Heart left ventricle (tissue), 16 donors: ENCODE measurements around the gene LCK. TPM values are rescaled to one million over a fixed set of nuclear protein-coding genes. Genes with fewer than 3 reads are reported as not detected.
"Not testable (repeated sequence)": the region's sequence is repeated elsewhere in the genome, so short reads cannot be mapped to it uniquely, and the experiment has no call there.

Source experiments
- ATAC-seq, 4 donors: fragments of 200-7000 bp; cut with Tn5 transposase; one replicate each; pipeline ENCODE4 v1.9.1; 2020 to 2022; ENCODE audit warnings: moderate library complexity in 4 of 4, mild to moderate bottlenecking in 3 of 4, moderate number of reproducible peaks in 1 of 4
- DNase-seq, 5 donors: peaks; one replicate each; pipeline ENCODE4 v3.0.0-alpha.2; 2020
- H3K27ac ChIP-seq, 12 donors: fragments of 200-600 bp; sonication (generic) in 4 of 12; one replicate each; pipeline versions ENCODE4 v1.5.0 to v1.8.0; 2016 to 2022; ENCODE audit warnings: mild to moderate bottlenecking in 2 of 12
- H3K27me3 ChIP-seq, 9 donors: fragments of 200-600 bp; sonication (generic) in 2 of 9; one replicate each; pipeline versions ENCODE4 v1.5.1 to v1.8.0; 2016 to 2022; ENCODE audit warnings: mild to moderate bottlenecking in 3 of 9
- H3K36me3 ChIP-seq, 9 donors: fragments of 200-600 bp; sonication (generic) in 2 of 9; one replicate each; pipeline versions ENCODE4 v1.5.0 to v1.8.0; 2018 to 2022; ENCODE audit warnings: mild to moderate bottlenecking in 2 of 9
- H3K4me1 ChIP-seq, 12 donors: fragments of 200-600 bp; sonication (generic) in 4 of 12; one replicate each; pipeline versions ENCODE4 v1.5.0 to v1.8.0; 2016 to 2022; ENCODE audit warnings: mild to moderate bottlenecking in 3 of 12
- H3K4me3 ChIP-seq, 12 donors: fragments of 200-600 bp; sonication (generic) in 4 of 12; one replicate each; pipeline versions ENCODE4 v1.5.0 to v1.8.0; 2017 to 2022; ENCODE audit warnings: mild to moderate bottlenecking in 9 of 12, moderate library complexity in 4 of 12
- H3K9me3 ChIP-seq, 12 donors: fragments of 200-600 bp; sonication (generic) in 4 of 12; one replicate each; pipeline versions ENCODE4 v1.5.0 to v1.8.0; 2016 to 2022; ENCODE audit warnings: mild to moderate bottlenecking in 1 of 12
- POLR2A ChIP-seq, 2 donors: fragments of 450-650 bp; IDR thresholded peaks; one replicate each; pipeline ENCODE4 v1.6.1; 2017; ENCODE audit warnings: antibody characterized with exemption in 2 of 2, mild to moderate bottlenecking in 2 of 2, moderate library complexity in 2 of 2
- WGBS, 4 donors: extraction: QIAGEN DNeasy Blood & Tissue Kit in 2 of 4; methylation state at CpG; one replicate each; pipeline versions ENCODE4 v1.1.5 to v1.1.7; 2013 to 2018; 5-methylcytosine and 5-hydroxymethylcytosine counted together
- intact Hi-C, 10 donors: fragments of 100-400 bp; cut with DNase I; formaldehyde crosslinking; loops; one replicate each; pipeline versions ENCODE4 v1.11.1 to v1.14.2; 2022
- polyA plus RNA-seq, 2 donors: library from polyadenylated mRNA; stranded (reverse); fragments of 200-250 nt; gene quantifications; one replicate each; pipeline ENCODE4 v1.2.3, GENCODE V29; 2013
- total RNA-seq, 9 donors: library from RNA; depleted of rRNA in 2 of 9; stranded (reverse); fragments of >200 nt in 2 of 9; fragmentation: NEBNext Ultra II Directional in 3 of 9; extraction: Animal tissue kit (Norgen Biotek cat#: 25700) in 3 of 9; gene quantifications; one replicate each; pipeline versions ENCODE4 v1.1.0 to v1.2.4, GENCODE V29; 2016 to 2023
- TF ChIP-seq, protein P1 (sequence below), 12 donors: fragments of 200-600 bp; sonication (generic) in 4 of 12; IDR thresholded peaks; one replicate each; pipeline versions ENCODE4 v1.5.0 to v1.8.0; 2018 to 2022; ENCODE audit warnings: antibody characterized with exemption in 12 of 12, mild to moderate bottlenecking in 5 of 12
- donor health status: ischemic (EF 13 %, LVEDD 7.1; RV severe dilation, severe dysfunction).
- donor health status: healthy with polysubstance abuse.
- donor health status: DM: no; HTN: yes; CAD: no.
- donor health status: DM: no; HTN: no; CAD: no.
- donor health status: ischemic (EF 25% LVEDD 6.9; RV normal size, moderate dysfunction).
- donor health status: ischemic (EF 25% LVEDD 5.7; RV mildly dilated, moderate dysfunction).
- donor health status: healthy.
- donor health status: DM: yes; HTN: yes; CAD: no.
- donor health status: ischemic (EF 35%, LVEDD 5.7; RV mildly dilated, moderate dysfunction).
- donor health status: nonischemic (EF 11% LVEDD 7.7; RV severe dilation, severe dysfunction).
- donor health status: DM: yes; HTN: yes; CAD: no.
- donor health status: PGD.
- donor health status: ischemic (EF 29% LVEDD 5.4; RV normal size, mild dysfunction).
- donor health status: nonischemic (EF 23%, LVEDD 6.1; RV moderate dilation, normal function).

LCK gene
- total and polyA plus RNA-seq, 11 donors = 0.34 to 7.6 (median 0.49) TPM; not detected in 3

DNA sequence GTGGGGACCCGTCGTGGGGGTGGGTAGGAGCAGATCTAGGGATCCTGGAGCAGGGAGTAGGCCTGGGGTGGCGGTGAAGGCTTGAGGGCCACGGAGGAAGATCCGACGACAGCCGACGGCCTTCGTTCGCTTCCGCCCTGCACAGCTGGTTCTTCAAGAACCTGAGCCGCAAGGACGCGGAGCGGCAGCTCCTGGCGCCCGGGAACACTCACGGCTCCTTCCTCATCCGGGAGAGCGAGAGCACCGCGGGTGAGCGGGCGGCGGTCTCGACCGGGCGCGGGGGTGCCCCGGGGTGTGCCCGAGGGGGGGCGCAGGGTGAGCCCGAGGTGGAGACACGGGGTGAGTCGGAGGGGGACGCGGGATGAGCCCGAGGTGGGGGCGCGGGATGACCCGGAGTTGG, 24.4 kb downstream of the LCK start:
- TF ChIP-seq, protein P1, sequence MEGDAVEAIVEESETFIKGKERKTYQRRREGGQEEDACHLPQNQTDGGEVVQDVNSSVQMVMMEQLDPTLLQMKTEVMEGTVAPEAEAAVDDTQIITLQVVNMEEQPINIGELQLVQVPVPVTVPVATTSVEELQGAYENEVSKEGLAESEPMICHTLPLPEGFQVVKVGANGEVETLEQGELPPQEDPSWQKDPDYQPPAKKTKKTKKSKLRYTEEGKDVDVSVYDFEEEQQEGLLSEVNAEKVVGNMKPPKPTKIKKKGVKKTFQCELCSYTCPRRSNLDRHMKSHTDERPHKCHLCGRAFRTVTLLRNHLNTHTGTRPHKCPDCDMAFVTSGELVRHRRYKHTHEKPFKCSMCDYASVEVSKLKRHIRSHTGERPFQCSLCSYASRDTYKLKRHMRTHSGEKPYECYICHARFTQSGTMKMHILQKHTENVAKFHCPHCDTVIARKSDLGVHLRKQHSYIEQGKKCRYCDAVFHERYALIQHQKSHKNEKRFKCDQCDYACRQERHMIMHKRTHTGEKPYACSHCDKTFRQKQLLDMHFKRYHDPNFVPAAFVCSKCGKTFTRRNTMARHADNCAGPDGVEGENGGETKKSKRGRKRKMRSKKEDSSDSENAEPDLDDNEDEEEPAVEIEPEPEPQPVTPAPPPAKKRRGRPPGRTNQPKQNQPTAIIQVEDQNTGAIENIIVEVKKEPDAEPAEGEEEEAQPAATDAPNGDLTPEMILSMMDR (IDR thresholded peaks at IDR 0.05) = no peak
- no peak for TF ChIP-seq POLR2A (IDR thresholded peaks at IDR 0.05)
- H3K9me3 ChIP-seq = no peaks in the 10 kb centered on the region
- H3K4me1 ChIP-seq = peaks cover 0 to 6% (median 0%) of the 10 kb centered on the region in 12 donors
- intact Hi-C loops = no loop called here
- ATAC-seq (peak in 2 of 4 donors; percentile 20 to 40), DNase-seq (peak in 1 of 5 donors; percentile 65)
- WGBS, 4 donors = 12 to 33% (median 20%) methylated on average over 5 to 41 of the region's 41 CpGs
- no peak overlapping the region for H3K27ac ChIP-seq
- H3K27me3 ChIP-seq = peaks cover 5 to 39% (median 21%) of the 10 kb centered on the region in 9 donors
- peaks cover 0 to 5% (median 0%) of the 10 kb centered on the region in 9 donors for H3K36me3 ChIP-seq
- H3K4me3 ChIP-seq = peak overlapping the region in 5 of 12 donors; percentile 10 to 36 (median 10)

DNA sequence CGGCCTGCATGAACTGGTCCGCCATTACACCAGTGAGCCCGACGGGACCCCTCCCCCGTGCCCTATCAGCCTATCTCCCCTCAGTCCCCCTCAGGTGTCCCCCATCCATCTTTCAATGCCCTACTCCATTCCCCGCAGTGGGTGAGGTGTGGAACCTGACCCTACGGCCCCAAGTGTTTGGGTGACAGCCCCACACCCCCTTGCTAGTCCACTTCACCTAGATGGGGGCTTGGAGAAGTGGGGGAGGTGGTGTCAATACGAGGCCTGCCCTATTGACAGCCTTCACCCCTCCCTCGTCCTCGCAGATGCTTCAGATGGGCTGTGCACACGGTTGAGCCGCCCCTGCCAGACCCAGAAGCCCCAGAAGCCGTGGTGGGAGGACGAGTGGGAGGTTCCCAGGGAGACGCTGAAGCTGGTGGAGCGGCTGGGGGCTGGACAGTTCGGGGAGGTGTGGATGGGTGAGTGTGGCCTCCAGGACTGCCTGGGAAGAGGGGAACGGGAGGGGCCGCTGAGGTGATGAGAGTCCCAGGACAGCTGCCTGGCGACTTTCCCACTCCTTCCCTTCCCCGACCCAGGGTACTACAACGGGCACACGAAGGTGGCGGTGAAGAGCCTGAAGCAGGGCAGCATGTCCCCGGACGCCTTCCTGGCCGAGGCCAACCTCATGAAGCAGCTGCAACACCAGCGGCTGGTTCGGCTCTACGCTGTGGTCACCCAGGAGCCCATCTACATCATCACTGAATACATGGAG, 25.1 kb downstream of the LCK start:
- peaks cover 5 to 39% (median 21%) of the 10 kb centered on the region in 9 donors for H3K27me3 ChIP-seq
- H3K27ac ChIP-seq = no peak overlapping the region
- H3K36me3 ChIP-seq = peaks cover 0 to 5% (median 0%) of the 10 kb centered on the region in 9 donors
- TF ChIP-seq, protein P1 (IDR thresholded peaks at IDR 0.05) = no peak
- no peak for TF ChIP-seq POLR2A (IDR thresholded peaks at IDR 0.05)
- WGBS, 4 donors = 70 to 76% (median 72%) methylated on average over 28 to 30 of the region's 30 CpGs
- intact Hi-C loops = no loop called here
- DNase-seq (no peak), ATAC-seq (peak in 1 of 4 donors; percentile 21)
- no peaks in the 10 kb centered on the region for H3K9me3 ChIP-seq
- no peak overlapping the region for H3K4me3 ChIP-seq
- peaks cover 0 to 6% (median 0%) of the 10 kb centered on the region in 12 donors for H3K4me1 ChIP-seq

DNA sequence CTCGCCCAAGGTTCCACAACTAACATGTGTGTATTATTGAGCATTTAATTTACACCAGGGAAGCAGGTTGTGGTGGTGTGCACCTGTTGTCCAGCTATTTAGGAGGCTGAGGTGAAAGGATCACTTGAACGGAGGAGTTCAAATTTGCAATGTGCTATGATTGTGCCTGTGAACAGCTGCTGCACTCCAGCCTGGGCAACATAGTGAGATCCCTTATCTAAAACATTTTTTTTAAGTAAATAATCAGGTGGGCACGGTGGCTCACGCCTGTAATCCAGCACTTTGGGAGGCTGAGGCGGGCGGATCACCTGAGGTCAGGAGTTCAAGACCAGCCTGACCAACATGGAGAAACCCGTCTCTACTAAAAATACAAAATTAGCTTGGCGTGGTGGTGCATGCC, 33.7 kb downstream of the LCK start:
- 90 to 94% (median 93%) methylated on average over 8 of the region's 8 CpGs for WGBS, 4 donors
- H3K27ac ChIP-seq, H3K4me1 ChIP-seq, intact Hi-C loops, DNase-seq, ATAC-seq, H3K36me3 ChIP-seq, H3K4me3 ChIP-seq, H3K27me3 ChIP-seq, H3K9me3 ChIP-seq: not testable (repeated sequence)

DNA sequence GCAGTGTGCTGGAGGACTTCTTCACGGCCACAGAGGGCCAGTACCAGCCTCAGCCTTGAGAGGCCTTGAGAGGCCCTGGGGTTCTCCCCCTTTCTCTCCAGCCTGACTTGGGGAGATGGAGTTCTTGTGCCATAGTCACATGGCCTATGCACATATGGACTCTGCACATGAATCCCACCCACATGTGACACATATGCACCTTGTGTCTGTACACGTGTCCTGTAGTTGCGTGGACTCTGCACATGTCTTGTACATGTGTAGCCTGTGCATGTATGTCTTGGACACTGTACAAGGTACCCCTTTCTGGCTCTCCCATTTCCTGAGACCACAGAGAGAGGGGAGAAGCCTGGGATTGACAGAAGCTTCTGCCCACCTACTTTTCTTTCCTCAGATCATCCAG, 34.6 kb downstream of the LCK start:
- TF ChIP-seq POLR2A (IDR thresholded peaks at IDR 0.05) = no peak
- TF ChIP-seq, protein P1 (IDR thresholded peaks at IDR 0.05) = no peak
- Histone ChIP-seq H3K27ac (no peak overlapping the region), H3K36me3 (no peaks in the 10 kb centered on the region), H3K4me3 (no peak overlapping the region), H3K4me1 (peaks cover 0 to 2% (median 0%) of the 10 kb centered on the region in 12 donors), H3K27me3 (no peaks in the 10 kb centered on the region), H3K9me3 (no peaks in the 10 kb centered on the region)
- WGBS, 4 donors = 92 to 100% (median 95%) methylated on average over 2 to 3 of the region's 3 CpGs
- ATAC-seq = no peak
- intact Hi-C loops = no loop called here
- DNase-seq = no peak
